Endothelial cell of umbilical vein (primary cell): ENCODE measurements around the gene ATG7. TPM values are rescaled to one million over a fixed set of nuclear protein-coding genes. Genes with fewer than 3 reads are reported as not detected.

Experiments
- BruUV-seq: library from RNA; stranded (reverse); fragments of 400-500 nt; replicated peaks from 2 replicates; lab custom pipeline; 2021; lab: Mats Ljungman, UMichigan
- CTCF ChIA-PET: fragments of 300-600, 350-600 bp; sonication (Branson Sonifier 250); formaldehyde crosslinking; loops from one replicate; lab custom pipeline; 2021; ENCODE audit warnings: antibody characterized with exemption, inconsistent platforms; lab: Charles Lee
- POLR2A ChIA-PET: fragments of 300-600, 350-600 bp; sonication (Branson Sonifier 250); formaldehyde crosslinking; loops from one replicate; lab custom pipeline; 2021; ENCODE audit warnings: antibody characterized with exemption, inconsistent platforms; lab: Charles Lee
- DNase-seq: peaks from one replicate; pipeline ENCODE4 v3.0.0-alpha.2; 2011; ENCODE audit warnings: low read depth, low spot score
- FAIRE-seq: peaks from 2 replicates; lab custom pipeline; 2011; peaks lifted over from hg19 to GRCh38; lab: Jason Lieb, UNC
- H2AFZ ChIP-seq: 2 replicates; pipeline ENCODE4 v1.6.0; 2012; ENCODE audit warnings: low read depth, low read length, control low read depth, inconsistent platforms
- H3K27ac ChIP-seq: 2 replicates; pipeline ENCODE4 v1.5.1; 2011; ENCODE audit warnings: low read depth, mild to moderate bottlenecking, control low read depth, low read length, moderate library complexity; ENCODE audit not compliant: insufficient read depth
- H3K27me3 ChIP-seq, 2 experiments: 2 replicates each; pipeline versions ENCODE4 v1.6.0 to v1.6.1; 2011; ENCODE audit warnings: low read length in 2 of 2, mixed read lengths in 1 of 2; ENCODE audit not compliant: control insufficient read depth in 2 of 2, insufficient read depth in 2 of 2
- H3K36me3 ChIP-seq, 2 experiments: 2 replicates in 1 of 2; 3 replicates in 1 of 2; pipeline ENCODE4 v1.5.1; 2011; ENCODE audit warnings: low read length in 2 of 2, mild to moderate bottlenecking in 1 of 2, moderate library complexity in 1 of 2; ENCODE audit not compliant: control insufficient read depth in 2 of 2, insufficient read depth in 2 of 2; ENCODE audit errors: extremely low read depth in 1 of 2
- H3K4me1 ChIP-seq: 3 replicates; pipeline ENCODE4 v1.5.1; 2011; ENCODE audit warnings: mild to moderate bottlenecking, low read length; ENCODE audit not compliant: control insufficient read depth, insufficient read depth; ENCODE audit errors: extremely low read depth
- H3K4me2 ChIP-seq: 2 replicates; pipeline ENCODE4 v1.6.1; 2011; ENCODE audit warnings: low read length, control low read depth, mixed read lengths; ENCODE audit not compliant: insufficient read depth
- H3K4me3 ChIP-seq, 3 experiments: fragments of 200-600 bp in 1 of 3; sonication (generic), shearing (Covaris generic) in 1 of 3; replicated peaks in 1 of 3; 2 replicates each; pipeline ENCODE4 v1.5.1; 2011 to 2016; ENCODE audit warnings: control low read depth in 3 of 3, low read length in 3 of 3, mild to moderate bottlenecking in 2 of 3, inconsistent platforms in 1 of 3, low read depth in 1 of 3, moderate library complexity in 1 of 3; ENCODE audit not compliant: insufficient read depth in 1 of 3
- H3K79me2 ChIP-seq: 2 replicates; pipeline ENCODE4 v1.6.0; 2012; ENCODE audit warnings: low read length, inconsistent platforms; ENCODE audit not compliant: control insufficient read depth, insufficient read depth
- H3K9ac ChIP-seq: replicated peaks from 2 replicates; pipeline ENCODE3; 2011; ENCODE audit warnings: low read length, control low read depth; ENCODE audit not compliant: insufficient read depth; ENCODE audit errors: extremely low read depth
- H3K9me1 ChIP-seq: replicated peaks from 3 replicates; pipeline ENCODE4 v1.6.0; 2011; ENCODE audit warnings: mild to moderate bottlenecking, low read length; ENCODE audit not compliant: control insufficient read depth, insufficient read depth; ENCODE audit errors: extremely low read depth
- H3K9me3 ChIP-seq: replicated peaks from 2 replicates; pipeline ENCODE4 v1.5.1; 2012; ENCODE audit warnings: low read length, inconsistent platforms; ENCODE audit not compliant: control insufficient read depth, insufficient read depth
- H4K20me1 ChIP-seq: replicated peaks from 2 replicates; pipeline ENCODE3; 2011; ENCODE audit warnings: mild to moderate bottlenecking, low read length; ENCODE audit not compliant: control insufficient read depth, insufficient read depth; ENCODE audit errors: extremely low read depth
- EZH2 ChIP-seq: IDR thresholded peaks from 2 replicates; pipeline ENCODE4 v1.6.1; 2012; ENCODE audit warnings: borderline replicate concordance, low read depth, mild to moderate bottlenecking, moderate library complexity, low read length, inconsistent platforms; ENCODE audit not compliant: severe bottlenecking
- FOS ChIP-seq: IDR thresholded peaks from 2 replicates; pipeline ENCODE4 v1.6.1; 2011; ENCODE audit warnings: mild to moderate bottlenecking, low read length, moderate library complexity, borderline replicate concordance; ENCODE audit not compliant: insufficient read depth
- GATA2 ChIP-seq: IDR thresholded peaks from 2 replicates; pipeline ENCODE4 v1.7.0; 2011; ENCODE audit warnings: low read depth, mild to moderate bottlenecking, moderate library complexity, mixed read lengths, low read length; ENCODE audit not compliant: insufficient read length, insufficient read depth
- JUN ChIP-seq: IDR thresholded peaks from 2 replicates; pipeline ENCODE4 v1.6.1; 2011; ENCODE audit warnings: borderline replicate concordance, low read depth; ENCODE audit not compliant: insufficient read length, insufficient read depth
- MYC ChIP-seq: IDR thresholded peaks from one replicate; pipeline ENCODE4 v1.6.1; 2011; ENCODE audit warnings: mild to moderate bottlenecking, low read depth, low read length
- POLR2A ChIP-seq: IDR thresholded peaks from 2 replicates; pipeline ENCODE4 v1.6.1; 2012; ENCODE audit warnings: low read depth, mild to moderate bottlenecking, control low read depth, low read length
- POLR2AphosphoS5 ChIP-seq: IDR thresholded peaks from 2 replicates; pipeline ENCODE4 v1.6.1; 2012; ENCODE audit warnings: low read depth, mild to moderate bottlenecking, control low read depth, low read length, moderate library complexity; ENCODE audit not compliant: insufficient read depth
- dilution Hi-C: fragments of 300-500 bp; cut with MboI; formaldehyde crosslinking; loops from one replicate; pipeline ENCODE4 v1.15.0; 2019; ENCODE audit warnings: low sequenced_read_pairs; ENCODE audit not compliant: extremely low pct_ligation_motif_present
- intact Hi-C: fragments of 100-400 bp; cut with micrococcal nuclease; formaldehyde crosslinking; loops from one replicate; pipeline ENCODE4 v1.10.0; 2022
- polyA plus RNA-seq, 4 experiments: library from polyadenylated mRNA; depleted of rRNA in 3 of 4; stranded (reverse) in 3 of 4; unstranded in 1 of 4; fragments of >200 nt; gene quantifications; 2 replicates each; pipeline versions ENCODE4 v1.2.1 to v1.2.3, GENCODE V29; 2011 to 2012; ENCODE audit warnings: missing spikeins in 1 of 4
- total RNA-seq: library from RNA; stranded (reverse); gene quantifications from 2 replicates; pipeline ENCODE4 v1.2.3, GENCODE V29; 2021
- TF ChIP-seq, protein P1 (sequence below), 2 donors: IDR thresholded peaks; 1 replicate in 1 of 2; 2 replicates in 1 of 2; pipeline ENCODE4 v1.5.1; 2011; ENCODE audit warnings: low read length in 2 of 2, mild to moderate bottlenecking in 2 of 2, moderate library complexity in 2 of 2, control low read depth in 1 of 2, inconsistent platforms in 1 of 2, low read depth in 1 of 2; ENCODE audit not compliant: insufficient read depth in 1 of 2; ENCODE audit errors: extremely low read depth in 1 of 2
- TF ChIP-seq, protein P2 (sequence below): IDR thresholded peaks from 2 replicates; pipeline ENCODE4 v1.6.1; 2011; ENCODE audit not compliant: insufficient read depth, insufficient read length

The ATG7 gene
- total and polyA plus RNA-seq, 2 donors (not counting 3 experiments of a cell fraction or from before 2014, with no cell fraction given) = 30.8 to 48.3 TPM

GRCh38 chr3:11522398-11522715 lies 250.2 kb downstream of the ATG7 start:
- Histone ChIP-seq H3K4me1 (peaks cover 8% of the 10 kb centered on the region), H3K79me2 (no peaks in the 10 kb centered on the region), H3K36me3 (no peaks in the 10 kb centered on the region), H3K27me3 (no peaks in the 10 kb centered on the region), H3K4me2 (no peak overlapping the region), H3K9me1 (no peaks in the 10 kb centered on the region), H3K4me3 (no peak overlapping the region), H2AFZ (no peak overlapping the region), H3K9me3 (no peaks in the 10 kb centered on the region), H4K20me1 (no peaks in the 10 kb centered on the region), H3K27ac (no peak overlapping the region), H3K9ac (no peak overlapping the region)
- FAIRE-seq (no peak), DNase-seq (no peak)
- TF ChIP-seq GATA2 (no peak), MYC (no peak), FOS (no peak), EZH2 (no peak), POLR2AphosphoS5 (no peak), JUN (no peak), POLR2A (no peak)
- TF ChIP-seq, protein P1, sequence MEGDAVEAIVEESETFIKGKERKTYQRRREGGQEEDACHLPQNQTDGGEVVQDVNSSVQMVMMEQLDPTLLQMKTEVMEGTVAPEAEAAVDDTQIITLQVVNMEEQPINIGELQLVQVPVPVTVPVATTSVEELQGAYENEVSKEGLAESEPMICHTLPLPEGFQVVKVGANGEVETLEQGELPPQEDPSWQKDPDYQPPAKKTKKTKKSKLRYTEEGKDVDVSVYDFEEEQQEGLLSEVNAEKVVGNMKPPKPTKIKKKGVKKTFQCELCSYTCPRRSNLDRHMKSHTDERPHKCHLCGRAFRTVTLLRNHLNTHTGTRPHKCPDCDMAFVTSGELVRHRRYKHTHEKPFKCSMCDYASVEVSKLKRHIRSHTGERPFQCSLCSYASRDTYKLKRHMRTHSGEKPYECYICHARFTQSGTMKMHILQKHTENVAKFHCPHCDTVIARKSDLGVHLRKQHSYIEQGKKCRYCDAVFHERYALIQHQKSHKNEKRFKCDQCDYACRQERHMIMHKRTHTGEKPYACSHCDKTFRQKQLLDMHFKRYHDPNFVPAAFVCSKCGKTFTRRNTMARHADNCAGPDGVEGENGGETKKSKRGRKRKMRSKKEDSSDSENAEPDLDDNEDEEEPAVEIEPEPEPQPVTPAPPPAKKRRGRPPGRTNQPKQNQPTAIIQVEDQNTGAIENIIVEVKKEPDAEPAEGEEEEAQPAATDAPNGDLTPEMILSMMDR (IDR thresholded peaks at IDR 0.05; ENCODE audit: extremely low read depth in 1 of 2, insufficient read depth in 1 of 2, low read depth in 1 of 2, low read length in 2 of 2) = no peak
- TF ChIP-seq, protein P2, sequence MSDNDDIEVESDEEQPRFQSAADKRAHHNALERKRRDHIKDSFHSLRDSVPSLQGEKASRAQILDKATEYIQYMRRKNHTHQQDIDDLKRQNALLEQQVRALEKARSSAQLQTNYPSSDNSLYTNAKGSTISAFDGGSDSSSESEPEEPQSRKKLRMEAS = no peak
- no TSS peak for BruUV-seq
- intact Hi-C loops (no loop called here), dilution Hi-C loops (no loop called here)
- ChIA-PET POLR2A (no interaction called here), CTCF (interaction anchor here (0.7 to 1.7 kb wide), 4 partner anchors 11 to 122 kb away, joined by 3 to 8 read pairs (median 4); no protein-coding TSS in a partner anchor)
